HG03025 (cell line): ENCODE data around the gene ERMN.
"Not testable (repeated sequence)": the region's sequence is repeated elsewhere in the genome, so short reads cannot be mapped to it uniquely, and the experiment has no call there.

Experiments used
- ATAC-seq: cut with Tn5 transposase; IDR thresholded peaks from one replicate; pipeline ENCODE4 v1.9.1; 2021; ENCODE audit warnings: mild to moderate bottlenecking, moderate library complexity; ENCODE audit not compliant: unreplicated experiment, low FRiP score

Gene ERMN

GRCh38 chr2:157325786-157326185, at the start of gene ERMN:
Gene ERMN (minus strand): TSS chr2:157325824. CDS start chr2:157325642, 182 bp downstream.
- ATAC-seq = no peak

- no peak for ATAC-seq
Observed at GRCh38 chr2:157375384-157375783, 49.8 kb upstream of the ERMN start.

- not testable (repeated sequence) for ATAC-seq
Observed at GRCh38 chr2:157368508-157368907, 42.9 kb upstream of the ERMN start.

GRCh38 chr2:157367704-157368103, 42.1 kb upstream of the ERMN start:
- no peak for ATAC-seq

GRCh38 chr2:157364257-157364974, 38.8 kb upstream of the ERMN start:
- ATAC-seq = peak; percentile 95

- ATAC-seq = peak; percentile 36
Observed at GRCh38 chr2:157363612-157364101, 38.0 kb upstream of the ERMN start.

GRCh38 chr2:157362627-157363026, 37.0 kb upstream of the ERMN start:
- no peak for ATAC-seq

GRCh38 chr2:157361526-157361925, 35.9 kb upstream of the ERMN start:
- no peak for ATAC-seq

GRCh38 chr2:157359628-157360027, 34.0 kb upstream of the ERMN start:
- no peak for ATAC-seq

GRCh38 chr2:157355618-157356017, 30.0 kb upstream of the ERMN start:
- no peak for ATAC-seq

- ATAC-seq = no peak
Observed at GRCh38 chr2:157349949-157350515, 24.4 kb upstream of the ERMN start.

- no peak for ATAC-seq
Observed at GRCh38 chr2:157348291-157348921, 22.8 kb upstream of the ERMN start.

- no peak for ATAC-seq
Observed at GRCh38 chr2:157345647-157346389, 20.2 kb upstream of the ERMN start.

GRCh38 chr2:157341381-157341780, 15.8 kb upstream of the ERMN start:
- not testable (repeated sequence) for ATAC-seq

GRCh38 chr2:157339965-157340655, 14.5 kb upstream of the ERMN start:
- no peak for ATAC-seq

GRCh38 chr2:157337978-157338377, 12.4 kb upstream of the ERMN start:
- no peak for ATAC-seq

GRCh38 chr2:157336137-157337010, 10.8 kb upstream of the ERMN start:
- no peak for ATAC-seq

- no peak for ATAC-seq
Observed at GRCh38 chr2:157334797-157335196, 9.2 kb upstream of the ERMN start.

GRCh38 chr2:157334335-157334734, 8.7 kb upstream of the ERMN start:
- ATAC-seq = no peak
